GM23338 (cell line): ENCODE measurements around the gene RELL2. TPM values are rescaled to one million over a fixed set of nuclear protein-coding genes. Genes with fewer than 3 reads are reported as not detected.

ENCODE experiments used
- ATAC-seq: fragments of 200-7000 bp; cut with Tn5 transposase; 3 replicates; pipeline ENCODE4 v1.9.1; 2020
- DNase-seq: peaks from one replicate; pipeline ENCODE4 v3.0.0-alpha.2; 2015; ENCODE audit warnings: low spot score
- H2AFZ ChIP-seq: fragments of 200-600 bp; sonication (generic); 2 replicates; pipeline ENCODE4 v1.8.0; 2016; ENCODE audit warnings: antibody characterized with exemption, mild to moderate bottlenecking, moderate library complexity
- H3F3A ChIP-seq: fragments of 200-600 bp; sonication (generic); replicated peaks from 2 replicates; pipeline ENCODE4 v1.8.0; 2017; ENCODE audit warnings: antibody characterized with exemption, mixed run types, low read depth
- H3K27ac ChIP-seq: fragments of 200-600 bp; sonication (generic); 2 replicates; pipeline ENCODE4 v1.6.1; 2016; ENCODE audit warnings: low read depth
- H3K27me3 ChIP-seq: fragments of 200-600 bp; sonication (generic); 2 replicates; pipeline ENCODE4 v1.8.0; 2016; ENCODE audit warnings: mild to moderate bottlenecking, mixed run types, moderate library complexity; ENCODE audit not compliant: insufficient read depth
- H3K36me3 ChIP-seq: fragments of 200-600 bp; sonication (generic); 2 replicates; pipeline ENCODE4 v1.8.0; 2016; ENCODE audit warnings: mild to moderate bottlenecking; ENCODE audit not compliant: insufficient read depth
- H3K4me1 ChIP-seq: fragments of 200-600 bp; sonication (generic); 2 replicates; pipeline ENCODE4 v1.8.0; 2016; ENCODE audit warnings: mild to moderate bottlenecking, moderate library complexity; ENCODE audit not compliant: insufficient read depth
- H3K4me2 ChIP-seq: fragments of 200-600 bp; sonication (generic); 2 replicates; pipeline ENCODE4 v1.7.1; 2017; ENCODE audit warnings: mixed run types
- H3K4me3 ChIP-seq: fragments of 200-600 bp; sonication (generic); 2 replicates; pipeline ENCODE4 v1.6.1; 2016; ENCODE audit warnings: mixed run types
- H3K79me2 ChIP-seq: fragments of 200-600 bp; sonication (generic); replicated peaks from 2 replicates; pipeline ENCODE4 v1.8.0; 2017; ENCODE audit warnings: mild to moderate bottlenecking; ENCODE audit not compliant: insufficient read depth
- H3K9me2 ChIP-seq: fragments of 200-600 bp; sonication (generic); 2 replicates; pipeline ENCODE4 v1.8.0; 2017; ENCODE audit not compliant: insufficient read depth
- H4K20me1 ChIP-seq: fragments of 200-600 bp; sonication (generic); replicated peaks from 2 replicates; pipeline ENCODE4 v1.8.0; 2017; ENCODE audit warnings: mild to moderate bottlenecking; ENCODE audit not compliant: insufficient read depth
- H3K27ac Mint-ChIP-seq: 2 replicates; pipeline ENCODE4 v1.8.0; 2020; ENCODE audit warnings: inconsistent platforms, mild to moderate bottlenecking, moderate library complexity, mixed read lengths
- H3K27me3 Mint-ChIP-seq: 3 replicates; pipeline ENCODE4 v1.8.0; 2022; ENCODE audit warnings: low read depth, mild to moderate bottlenecking, moderate library complexity, mixed read lengths, inconsistent platforms; ENCODE audit not compliant: insufficient read depth, poor library complexity
- H3K36me3 Mint-ChIP-seq: 3 replicates; pipeline ENCODE4 v1.8.0; 2021; ENCODE audit warnings: low read depth, mild to moderate bottlenecking, inconsistent platforms, moderate library complexity, mixed read lengths
- H3K4me1 Mint-ChIP-seq: 3 replicates; pipeline ENCODE4 v1.8.0; 2020; ENCODE audit warnings: mild to moderate bottlenecking, inconsistent platforms, mixed read lengths
- H3K4me3 Mint-ChIP-seq: 3 replicates; pipeline ENCODE4 v1.8.0; 2021; ENCODE audit warnings: moderate library complexity, mild to moderate bottlenecking, inconsistent platforms, mixed read lengths
- H3K9me3 Mint-ChIP-seq: 3 replicates; pipeline ENCODE4 v1.8.0; 2020; ENCODE audit warnings: moderate library complexity, mild to moderate bottlenecking, inconsistent platforms, mixed read lengths
- CREB1 ChIP-seq: fragments of 250-450 bp; sonication (Bioruptor Pico); IDR thresholded peaks from 2 replicates; pipeline ENCODE4 v1.5.0; 2020; ENCODE audit warnings: low read depth, mild to moderate bottlenecking, moderate library complexity
- NANOG ChIP-seq: IDR thresholded peaks from 2 replicates; pipeline ENCODE4 v1.6.1; 2016; ENCODE audit warnings: antibody characterized with exemption, borderline replicate concordance
- POLR2AphosphoS5 ChIP-seq: IDR thresholded peaks from 2 replicates; pipeline ENCODE4 v1.6.1; 2016; ENCODE audit warnings: antibody characterized with exemption, low read depth
- STAT1 ChIP-seq: IDR thresholded peaks from one replicate; pipeline ENCODE4 v1.6.1; 2016; ENCODE audit warnings: antibody characterized with exemption; ENCODE audit not compliant: unreplicated experiment
- ZNF114 ChIP-seq: fragments of 250-450 bp; sonication (Bioruptor Pico); IDR thresholded peaks from 2 replicates; pipeline ENCODE4 v1.5.0; 2020; ENCODE audit warnings: mild to moderate bottlenecking, moderate library complexity
- polyA plus RNA-seq: library from polyadenylated mRNA; unstranded; fragments of >200 nt; fragmentation: Nextera tagmentation; extraction: Ambion mirVana; gene quantifications from 2 replicates; pipeline ENCODE4 v1.2.1, GENCODE V29; 2016
- total RNA-seq: library from RNA; depleted of rRNA; stranded (reverse); fragments of >200 nt; shearing (Covaris generic); gene quantifications from 2 replicates; pipeline ENCODE4 v1.2.3, GENCODE V29; 2014
- TF ChIP-seq, protein P1 (sequence below), 2 experiments: fragments of 200-600 bp in 1 of 2; sonication (generic) in 1 of 2; conservative IDR thresholded peaks; 2 replicates each; pipeline versions ENCODE4 v1.5.1 to v1.6.1; 2016 to 2017; ENCODE audit warnings: antibody characterized with exemption in 2 of 2, low read depth in 2 of 2, mild to moderate bottlenecking in 2 of 2, moderate library complexity in 1 of 2
- TF ChIP-seq, protein P2 (sequence below): fragments of 250-450 bp; sonication (Bioruptor Pico); IDR thresholded peaks from 2 replicates; pipeline ENCODE4 v1.5.0; 2020; ENCODE audit warnings: mild to moderate bottlenecking, moderate library complexity
- TF ChIP-seq, protein P3 (sequence below): IDR thresholded peaks from one replicate; pipeline ENCODE4 v1.6.1; 2018; ENCODE audit warnings: antibody characterized with exemption; ENCODE audit not compliant: unreplicated experiment
- TF ChIP-seq, protein P4 (sequence below): IDR thresholded peaks from 2 replicates; pipeline ENCODE4 v1.6.1; 2016; ENCODE audit warnings: antibody characterized with exemption

RELL2 gene
- total and polyA plus RNA-seq, 2 experiments from 2014 or later, result 20.4 to 30.6 TPM

DNA sequence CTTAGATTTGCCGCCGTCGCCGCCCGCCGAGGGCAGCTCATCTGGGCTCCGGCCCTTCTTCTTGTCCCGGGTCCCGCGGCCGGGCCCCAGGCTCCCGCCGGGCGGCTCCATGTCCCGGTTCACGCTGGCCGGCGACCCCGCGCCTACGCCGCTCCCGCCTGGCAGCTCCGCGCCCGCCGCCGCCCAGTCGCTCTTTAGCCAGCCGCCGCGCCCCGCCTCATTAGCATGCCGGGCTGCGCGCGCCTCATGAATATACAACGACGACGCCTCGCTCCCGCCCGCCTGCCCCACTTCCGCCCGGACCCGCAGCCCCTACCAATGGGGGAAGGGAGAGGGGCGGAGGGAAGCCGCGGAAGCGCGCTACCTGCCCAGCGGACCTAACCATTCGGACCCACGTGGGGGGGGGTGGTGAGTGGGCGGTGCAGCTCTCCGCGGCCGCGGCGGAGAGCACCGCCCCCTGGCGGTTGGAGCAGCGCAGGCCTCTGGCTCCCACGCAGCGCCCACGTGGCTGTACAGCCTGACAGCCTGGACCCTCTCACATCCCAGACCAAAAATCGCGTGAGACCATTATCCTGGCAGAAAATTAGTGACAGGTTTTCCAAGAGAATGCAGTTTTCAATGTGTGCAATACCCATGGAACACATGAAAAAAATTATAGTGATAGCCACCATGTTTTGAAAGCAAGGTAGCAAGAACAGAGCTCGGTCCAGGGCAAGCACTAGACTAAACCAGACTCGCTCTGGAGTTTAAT is 17.8 kb upstream of the RELL2 start, which contains the start of gene DIAPH1:
TSS of gene DIAPH1 (minus strand) at position 197 of the 751 bp plus-strand sequence. CDS start at position 111, 86 bp downstream.
- Histone ChIP-seq H3K9me2 (no peaks in the 10 kb centered on the region), H3K4me3 (peak within 1 kb of the TSS; percentile 72), H3K4me1 (peaks cover 45% of the 10 kb centered on the region), H3K4me2 (peak within 1 kb of the TSS; percentile 80), H3K79me2 (peaks cover 41% of the 10 kb centered on the region), H3K27ac (peak within 1 kb of the TSS; percentile 91), H3F3A (peaks cover 17% of the 10 kb centered on the region; the same call in 1 of the 2 replicates), H4K20me1 (peaks cover 17% of the 10 kb centered on the region), H2AFZ (peak within 1 kb of the TSS; percentile 52; the same call in 1 of the 2 replicates), H3K27me3 (no peaks in the 10 kb centered on the region), H3K36me3 (peaks cover 14% of the 10 kb centered on the region; the same call in 1 of the 2 replicates)
- H3K9me3 Mint-ChIP-seq, result no peaks in the 10 kb centered on the region
- DNase-seq (peak; percentile 99), ATAC-seq (peak; percentile 91)
- peak within 1 kb of the TSS; percentile 96 for H3K27ac Mint-ChIP-seq
- peaks cover 43% of the 10 kb centered on the region for H3K4me1 Mint-ChIP-seq
- peak within 1 kb of the TSS; percentile 98 for H3K4me3 Mint-ChIP-seq
- TF ChIP-seq, protein P1, sequence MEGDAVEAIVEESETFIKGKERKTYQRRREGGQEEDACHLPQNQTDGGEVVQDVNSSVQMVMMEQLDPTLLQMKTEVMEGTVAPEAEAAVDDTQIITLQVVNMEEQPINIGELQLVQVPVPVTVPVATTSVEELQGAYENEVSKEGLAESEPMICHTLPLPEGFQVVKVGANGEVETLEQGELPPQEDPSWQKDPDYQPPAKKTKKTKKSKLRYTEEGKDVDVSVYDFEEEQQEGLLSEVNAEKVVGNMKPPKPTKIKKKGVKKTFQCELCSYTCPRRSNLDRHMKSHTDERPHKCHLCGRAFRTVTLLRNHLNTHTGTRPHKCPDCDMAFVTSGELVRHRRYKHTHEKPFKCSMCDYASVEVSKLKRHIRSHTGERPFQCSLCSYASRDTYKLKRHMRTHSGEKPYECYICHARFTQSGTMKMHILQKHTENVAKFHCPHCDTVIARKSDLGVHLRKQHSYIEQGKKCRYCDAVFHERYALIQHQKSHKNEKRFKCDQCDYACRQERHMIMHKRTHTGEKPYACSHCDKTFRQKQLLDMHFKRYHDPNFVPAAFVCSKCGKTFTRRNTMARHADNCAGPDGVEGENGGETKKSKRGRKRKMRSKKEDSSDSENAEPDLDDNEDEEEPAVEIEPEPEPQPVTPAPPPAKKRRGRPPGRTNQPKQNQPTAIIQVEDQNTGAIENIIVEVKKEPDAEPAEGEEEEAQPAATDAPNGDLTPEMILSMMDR (conservative IDR thresholded peaks at IDR 0.05; ENCODE audit: low read depth in 2 of 2), result peak; percentile 84 to 93
- TF ChIP-seq, protein P2, sequence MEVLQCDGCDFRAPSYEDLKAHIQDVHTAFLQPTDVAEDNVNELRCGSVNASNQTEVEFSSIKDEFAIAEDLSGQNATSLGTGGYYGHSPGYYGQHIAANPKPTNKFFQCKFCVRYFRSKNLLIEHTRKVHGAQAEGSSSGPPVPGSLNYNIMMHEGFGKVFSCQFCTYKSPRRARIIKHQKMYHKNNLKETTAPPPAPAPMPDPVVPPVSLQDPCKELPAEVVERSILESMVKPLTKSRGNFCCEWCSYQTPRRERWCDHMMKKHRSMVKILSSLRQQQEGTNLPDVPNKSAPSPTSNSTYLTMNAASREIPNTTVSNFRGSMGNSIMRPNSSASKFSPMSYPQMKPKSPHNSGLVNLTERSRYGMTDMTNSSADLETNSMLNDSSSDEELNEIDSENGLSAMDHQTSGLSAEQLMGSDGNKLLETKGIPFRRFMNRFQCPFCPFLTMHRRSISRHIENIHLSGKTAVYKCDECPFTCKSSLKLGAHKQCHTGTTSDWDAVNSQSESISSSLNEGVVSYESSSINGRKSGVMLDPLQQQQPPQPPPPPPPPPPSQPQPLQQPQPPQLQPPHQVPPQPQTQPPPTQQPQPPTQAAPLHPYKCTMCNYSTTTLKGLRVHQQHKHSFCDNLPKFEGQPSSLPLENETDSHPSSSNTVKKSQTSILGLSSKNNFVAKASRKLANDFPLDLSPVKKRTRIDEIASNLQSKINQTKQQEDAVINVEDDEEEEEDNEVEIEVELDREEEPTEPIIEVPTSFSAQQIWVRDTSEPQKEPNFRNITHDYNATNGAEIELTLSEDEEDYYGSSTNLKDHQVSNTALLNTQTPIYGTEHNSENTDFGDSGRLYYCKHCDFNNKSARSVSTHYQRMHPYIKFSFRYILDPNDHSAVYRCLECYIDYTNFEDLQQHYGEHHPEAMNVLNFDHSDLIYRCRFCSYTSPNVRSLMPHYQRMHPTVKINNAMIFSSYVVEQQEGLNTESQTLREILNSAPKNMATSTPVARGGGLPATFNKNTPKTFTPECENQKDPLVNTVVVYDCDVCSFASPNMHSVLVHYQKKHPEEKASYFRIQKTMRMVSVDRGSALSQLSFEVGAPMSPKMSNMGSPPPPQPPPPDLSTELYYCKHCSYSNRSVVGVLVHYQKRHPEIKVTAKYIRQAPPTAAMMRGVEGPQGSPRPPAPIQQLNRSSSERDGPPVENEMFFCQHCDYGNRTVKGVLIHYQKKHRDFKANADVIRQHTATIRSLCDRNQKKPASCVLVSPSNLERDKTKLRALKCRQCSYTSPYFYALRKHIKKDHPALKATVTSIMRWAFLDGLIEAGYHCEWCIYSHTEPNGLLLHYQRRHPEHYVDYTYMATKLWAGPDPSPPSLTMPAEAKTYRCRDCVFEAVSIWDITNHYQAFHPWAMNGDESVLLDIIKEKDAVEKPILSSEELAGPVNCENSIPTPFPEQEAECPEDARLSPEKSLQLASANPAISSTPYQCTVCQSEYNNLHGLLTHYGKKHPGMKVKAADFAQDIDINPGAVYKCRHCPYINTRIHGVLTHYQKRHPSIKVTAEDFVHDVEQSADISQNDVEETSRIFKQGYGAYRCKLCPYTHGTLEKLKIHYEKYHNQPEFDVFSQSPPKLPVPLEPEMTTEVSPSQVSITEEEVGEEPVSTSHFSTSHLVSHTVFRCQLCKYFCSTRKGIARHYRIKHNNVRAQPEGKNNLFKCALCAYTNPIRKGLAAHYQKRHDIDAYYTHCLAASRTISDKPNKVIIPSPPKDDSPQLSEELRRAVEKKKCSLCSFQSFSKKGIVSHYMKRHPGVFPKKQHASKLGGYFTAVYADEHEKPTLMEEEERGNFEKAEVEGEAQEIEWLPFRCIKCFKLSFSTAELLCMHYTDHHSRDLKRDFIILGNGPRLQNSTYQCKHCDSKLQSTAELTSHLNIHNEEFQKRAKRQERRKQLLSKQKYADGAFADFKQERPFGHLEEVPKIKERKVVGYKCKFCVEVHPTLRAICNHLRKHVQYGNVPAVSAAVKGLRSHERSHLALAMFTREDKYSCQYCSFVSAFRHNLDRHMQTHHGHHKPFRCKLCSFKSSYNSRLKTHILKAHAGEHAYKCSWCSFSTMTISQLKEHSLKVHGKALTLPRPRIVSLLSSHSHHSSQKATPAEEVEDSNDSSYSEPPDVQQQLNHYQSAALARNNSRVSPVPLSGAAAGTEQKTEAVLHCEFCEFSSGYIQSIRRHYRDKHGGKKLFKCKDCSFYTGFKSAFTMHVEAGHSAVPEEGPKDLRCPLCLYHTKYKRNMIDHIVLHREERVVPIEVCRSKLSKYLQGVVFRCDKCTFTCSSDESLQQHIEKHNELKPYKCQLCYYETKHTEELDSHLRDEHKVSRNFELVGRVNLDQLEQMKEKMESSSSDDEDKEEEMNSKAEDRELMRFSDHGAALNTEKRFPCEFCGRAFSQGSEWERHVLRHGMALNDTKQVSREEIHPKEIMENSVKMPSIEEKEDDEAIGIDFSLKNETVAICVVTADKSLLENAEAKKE (CRISPR knock-in tag), result no peak
- TF ChIP-seq CREB1 (CRISPR knock-in tag), result peak; percentile 82
- TF ChIP-seq, protein P3, sequence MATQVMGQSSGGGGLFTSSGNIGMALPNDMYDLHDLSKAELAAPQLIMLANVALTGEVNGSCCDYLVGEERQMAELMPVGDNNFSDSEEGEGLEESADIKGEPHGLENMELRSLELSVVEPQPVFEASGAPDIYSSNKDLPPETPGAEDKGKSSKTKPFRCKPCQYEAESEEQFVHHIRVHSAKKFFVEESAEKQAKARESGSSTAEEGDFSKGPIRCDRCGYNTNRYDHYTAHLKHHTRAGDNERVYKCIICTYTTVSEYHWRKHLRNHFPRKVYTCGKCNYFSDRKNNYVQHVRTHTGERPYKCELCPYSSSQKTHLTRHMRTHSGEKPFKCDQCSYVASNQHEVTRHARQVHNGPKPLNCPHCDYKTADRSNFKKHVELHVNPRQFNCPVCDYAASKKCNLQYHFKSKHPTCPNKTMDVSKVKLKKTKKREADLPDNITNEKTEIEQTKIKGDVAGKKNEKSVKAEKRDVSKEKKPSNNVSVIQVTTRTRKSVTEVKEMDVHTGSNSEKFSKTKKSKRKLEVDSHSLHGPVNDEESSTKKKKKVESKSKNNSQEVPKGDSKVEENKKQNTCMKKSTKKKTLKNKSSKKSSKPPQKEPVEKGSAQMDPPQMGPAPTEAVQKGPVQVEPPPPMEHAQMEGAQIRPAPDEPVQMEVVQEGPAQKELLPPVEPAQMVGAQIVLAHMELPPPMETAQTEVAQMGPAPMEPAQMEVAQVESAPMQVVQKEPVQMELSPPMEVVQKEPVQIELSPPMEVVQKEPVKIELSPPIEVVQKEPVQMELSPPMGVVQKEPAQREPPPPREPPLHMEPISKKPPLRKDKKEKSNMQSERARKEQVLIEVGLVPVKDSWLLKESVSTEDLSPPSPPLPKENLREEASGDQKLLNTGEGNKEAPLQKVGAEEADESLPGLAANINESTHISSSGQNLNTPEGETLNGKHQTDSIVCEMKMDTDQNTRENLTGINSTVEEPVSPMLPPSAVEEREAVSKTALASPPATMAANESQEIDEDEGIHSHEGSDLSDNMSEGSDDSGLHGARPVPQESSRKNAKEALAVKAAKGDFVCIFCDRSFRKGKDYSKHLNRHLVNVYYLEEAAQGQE, result peak; percentile 21
- no peak for TF ChIP-seq NANOG
- 0 out of 2 replicates have a peak, but pooled peaks have one; percentile 48 for TF ChIP-seq ZNF114 (CRISPR knock-in tag)
- TF ChIP-seq POLR2AphosphoS5, result peak; percentile 87
- TF ChIP-seq, protein P4, sequence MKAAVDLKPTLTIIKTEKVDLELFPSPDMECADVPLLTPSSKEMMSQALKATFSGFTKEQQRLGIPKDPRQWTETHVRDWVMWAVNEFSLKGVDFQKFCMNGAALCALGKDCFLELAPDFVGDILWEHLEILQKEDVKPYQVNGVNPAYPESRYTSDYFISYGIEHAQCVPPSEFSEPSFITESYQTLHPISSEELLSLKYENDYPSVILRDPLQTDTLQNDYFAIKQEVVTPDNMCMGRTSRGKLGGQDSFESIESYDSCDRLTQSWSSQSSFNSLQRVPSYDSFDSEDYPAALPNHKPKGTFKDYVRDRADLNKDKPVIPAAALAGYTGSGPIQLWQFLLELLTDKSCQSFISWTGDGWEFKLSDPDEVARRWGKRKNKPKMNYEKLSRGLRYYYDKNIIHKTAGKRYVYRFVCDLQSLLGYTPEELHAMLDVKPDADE, result peak; percentile 82
- TF ChIP-seq STAT1, result no peak
- H3K36me3 Mint-ChIP-seq, result peaks cover 30% of the 10 kb centered on the region
- peaks cover 8% of the 10 kb centered on the region for H3K27me3 Mint-ChIP-seq
